Fibroblast of skin of right biceps (primary cell): ENCODE measurements around the gene SYS1.

Experiments
- DNase-seq: peaks from one replicate; pipeline ENCODE4 v3.0.0-alpha.2; 2013

Gene SYS1

GRCh38 chr20:45392733-45393132, 29.8 kb downstream of the SYS1 start:
- no peak for DNase-seq

GRCh38 chr20:45394221-45395113, 31.5 kb downstream of the SYS1 start:
- DNase-seq = no peak

GRCh38 chr20:45395114-45395415, 32.1 kb downstream of the SYS1 start:
- DNase-seq = no peak

- no peak for DNase-seq
These were observed 36.1 kb downstream of the SYS1 start for GRCh38 chr20:45399018-45399417.

- DNase-seq = no peak
These were observed 37.5 kb downstream of the SYS1 start for GRCh38 chr20:45400346-45401031.

GRCh38 chr20:45402946-45403345, 40.0 kb downstream of the SYS1 start:
- DNase-seq = no peak

- no peak for DNase-seq
These were observed 41.5 kb downstream of the SYS1 start for GRCh38 chr20:45404438-45404837.

- DNase-seq = peak; percentile 3
These were observed 42.8 kb downstream of the SYS1 start for GRCh38 chr20:45405571-45406259.

- peak; percentile 38 for DNase-seq
These were observed 43.5 kb downstream of the SYS1 start for GRCh38 chr20:45406260-45407066.

GRCh38 chr20:45407067-45407745, 44.2 kb downstream of the SYS1 start:
- DNase-seq = peak; percentile 12

- no peak for DNase-seq
These were observed 45.1 kb downstream of the SYS1 start, which contains the start of gene DBNDD2 for GRCh38 chr20:45407783-45408645. Gene DBNDD2, plus strand, starts transcription at chr20:45408289. Its CDS starts 179 bp downstream, at chr20:45408468.

- DNase-seq = no peak
These were observed 45.8 kb downstream of the SYS1 start for GRCh38 chr20:45408646-45409213.

GRCh38 chr20:45409521-45410272, 46.7 kb downstream of the SYS1 start:
- DNase-seq = no peak

GRCh38 chr20:45410887-45411286, 47.9 kb downstream of the SYS1 start:
- DNase-seq = no peak

GRCh38 chr20:45412653-45413052, 49.7 kb downstream of the SYS1 start:
- DNase-seq = no peak

GRCh38 chr20:45413479-45413878, 50.5 kb downstream of the SYS1 start:
- DNase-seq = no peak

- peak; percentile 82 for DNase-seq
These were observed 53.1 kb downstream of the SYS1 start, which contains the start of gene PIGT for GRCh38 chr20:45415822-45416637. Gene PIGT, plus strand, starts transcription at chr20:45416141. Its CDS starts 16 bp downstream, at chr20:45416157.

- no peak for DNase-seq
These were observed 54.0 kb downstream of the SYS1 start for GRCh38 chr20:45416917-45417316.
